GM10266 (cell line): ENCODE measurements around the gene CEMIP.

Experiments
- DNase-seq: peaks from one replicate; pipeline ENCODE4 v3.0.0; 2012; ENCODE audit errors: extremely low spot score
- CTCF ChIP-seq: IDR thresholded peaks from 2 replicates; pipeline ENCODE4 v1.5.1; 2012; ENCODE audit warnings: mild to moderate bottlenecking, low read depth; ENCODE audit not compliant: control insufficient read depth, insufficient read depth; ENCODE audit errors: missing control alignments

CEMIP gene

GRCh38 chr15:80796407-80796806, 17.2 kb downstream of the CEMIP start:
- TF ChIP-seq CTCF = no peak
- no peak for DNase-seq

GRCh38 chr15:80798911-80799310, 19.7 kb downstream of the CEMIP start:
- TF ChIP-seq CTCF = no peak
- no peak for DNase-seq

DNA sequence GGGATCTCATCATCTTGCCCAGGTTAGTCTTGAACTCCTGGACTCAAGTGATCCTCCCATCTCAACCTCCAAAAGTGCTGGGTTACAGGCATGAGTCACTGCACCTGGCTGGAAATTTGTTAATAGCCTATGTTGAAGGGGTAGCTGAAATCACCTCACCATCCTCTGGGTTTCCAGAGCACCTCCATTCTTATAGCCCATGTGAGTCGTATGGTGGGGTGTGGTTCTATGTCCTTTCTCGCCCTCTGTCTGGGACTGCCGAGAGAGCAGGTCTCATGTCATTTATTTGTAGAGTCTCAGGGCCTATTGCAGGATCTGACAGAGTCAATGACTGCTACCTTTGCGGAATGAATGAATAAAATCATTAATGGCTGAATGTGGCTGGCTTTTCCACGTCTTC, 20.9 kb downstream of the CEMIP start:
- TF ChIP-seq CTCF = no peak
- no peak for DNase-seq

DNA sequence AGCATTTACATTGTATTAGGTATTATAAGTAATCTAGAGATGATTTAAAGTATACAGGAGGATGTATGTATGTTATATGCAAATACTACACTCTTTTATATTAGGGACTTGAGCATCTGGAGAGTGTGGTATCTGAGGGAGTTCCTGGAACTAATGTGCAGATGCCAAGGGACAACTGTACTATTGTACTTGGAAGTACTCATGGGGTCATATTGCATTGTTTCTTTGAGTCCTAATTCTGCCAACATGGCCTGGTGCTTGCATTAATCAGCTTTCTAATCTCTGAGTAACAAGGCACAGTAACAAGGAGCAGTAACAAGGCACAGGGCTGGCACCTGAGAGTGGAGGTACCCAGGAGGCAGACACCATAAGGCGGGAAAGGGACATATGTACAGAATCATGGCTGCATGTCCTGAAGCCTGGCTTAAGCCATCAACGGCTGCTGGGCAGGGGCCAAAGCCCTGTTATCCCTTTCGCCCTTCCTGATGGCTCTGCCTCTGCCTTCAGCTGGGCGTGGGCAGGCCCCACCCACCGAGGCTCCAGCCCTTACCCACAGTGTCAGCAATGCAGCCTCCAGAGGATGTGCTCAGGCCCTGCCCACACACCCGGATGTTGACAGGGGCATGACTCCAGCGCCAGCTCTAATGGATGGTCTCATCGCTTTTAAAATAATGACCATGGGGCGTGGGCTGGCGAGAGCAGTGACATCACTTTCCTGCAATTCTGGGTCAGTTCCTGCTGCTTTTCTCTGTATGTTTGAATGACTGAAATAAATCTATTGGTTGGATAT, 22.9 kb downstream of the CEMIP start:
- no peak for DNase-seq
- no peak for TF ChIP-seq CTCF

DNA sequence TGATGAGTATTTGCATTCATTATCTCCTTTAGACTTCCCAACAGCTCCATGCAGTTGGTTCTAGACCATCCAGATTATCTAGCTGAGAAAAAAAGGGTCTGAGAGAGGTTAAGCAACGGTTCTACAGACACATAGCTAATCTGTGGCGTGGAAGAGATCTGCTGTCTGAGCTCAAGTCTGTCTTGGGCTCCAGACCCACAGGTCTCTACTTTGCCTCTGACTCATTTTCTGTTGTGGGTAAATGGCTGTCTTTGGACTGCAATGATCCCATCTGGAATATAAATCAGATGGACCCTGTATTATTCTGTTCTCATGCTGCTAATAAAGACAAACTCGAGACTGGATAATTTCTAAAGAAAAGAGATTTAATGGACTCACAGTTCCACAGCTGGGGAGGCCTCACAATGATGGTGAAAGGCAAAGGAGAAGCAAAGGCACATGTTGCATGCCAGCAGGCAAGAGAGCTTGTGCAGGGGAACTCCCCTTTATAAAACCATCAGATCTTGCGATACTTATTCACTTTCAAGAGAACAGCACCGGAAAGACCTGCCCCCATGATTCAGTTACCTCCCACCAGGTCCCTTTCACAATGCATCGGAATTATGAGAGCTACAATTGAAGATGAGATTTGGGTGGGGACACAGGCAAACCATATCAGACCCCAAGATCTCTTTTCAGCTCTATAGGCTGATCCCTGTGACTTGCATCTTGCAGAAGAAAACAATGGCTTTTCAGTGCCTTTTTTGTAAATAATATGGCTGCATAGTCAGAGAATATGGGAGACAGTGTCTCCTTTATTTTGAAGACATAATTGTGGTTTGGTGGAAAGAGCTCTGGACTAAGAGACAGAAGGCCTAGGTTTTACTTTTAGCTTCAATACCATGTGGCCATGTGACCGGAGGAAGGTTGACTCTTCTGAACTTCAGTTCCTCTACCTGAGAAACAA, 24.7 kb downstream of the CEMIP start:
- no peak for TF ChIP-seq CTCF
- DNase-seq = no peak

DNA sequence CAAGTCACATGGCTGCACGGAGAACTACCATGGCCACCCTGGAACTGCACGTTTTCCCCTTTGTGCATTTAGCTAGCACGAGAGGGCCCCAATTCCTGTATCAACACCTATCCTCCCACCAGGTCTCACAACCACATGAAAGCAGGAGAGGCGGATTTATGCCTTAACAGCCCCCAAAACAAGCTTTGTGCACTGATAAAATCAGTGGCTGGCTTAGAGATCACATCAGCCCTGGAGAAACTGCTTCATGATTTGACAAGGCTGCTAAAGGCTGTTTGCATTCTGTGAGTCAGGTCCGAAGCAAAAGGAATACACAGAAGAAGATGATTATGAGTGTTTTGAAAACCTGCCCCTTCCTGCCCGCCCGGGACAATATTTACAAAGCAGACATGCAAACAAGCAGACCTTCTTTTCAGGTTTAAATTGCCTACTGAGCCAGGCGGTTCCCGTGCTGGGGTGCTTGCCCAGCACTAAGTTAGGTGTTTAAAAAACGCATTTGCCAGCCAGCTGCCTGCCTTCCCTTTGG, 25.9 kb downstream of the CEMIP start:
- TF ChIP-seq CTCF = no peak
- DNase-seq = no peak
